Activated CD4-positive, alpha-beta T cell treated with anti-CD3 and anti-CD28 coated beads for 24 hours (primary cell): ENCODE results near the gene THOP1.
"Not testable (repeated sequence)": the region's sequence is repeated elsewhere in the genome, so short reads cannot be mapped to it uniquely, and the experiment has no call there.

ENCODE experiments used
- DNase-seq, 2 donors: peaks; one replicate each; pipeline ENCODE4 v3.0.0-alpha.2; 2020; ENCODE audit warnings: low read depth in 2 of 2

Gene THOP1

GRCh38 chr19:2817237-2817829 lies 32.0 kb downstream of the THOP1 start:
- DNase-seq, result not testable (repeated sequence)

- peak; percentile 99 for DNase-seq
Measured at GRCh38 chr19:2819540-2820111, 34.3 kb downstream of the THOP1 start, which contains the start of gene ZNF554. TSS of gene ZNF554 (plus strand) at chr19:2819868. CDS start at chr19:2820072, 204 bp downstream.

GRCh38 chr19:2820112-2820702 lies 34.9 kb downstream of the THOP1 start:
- no peak for DNase-seq

GRCh38 chr19:2822846-2823245 lies 37.5 kb downstream of the THOP1 start:
- no peak for DNase-seq

- no peak for DNase-seq
Measured at GRCh38 chr19:2823646-2824045, 38.3 kb downstream of the THOP1 start.

- no peak for DNase-seq
Measured at GRCh38 chr19:2824129-2824528, 38.8 kb downstream of the THOP1 start.

- DNase-seq, result no peak
Measured at GRCh38 chr19:2827022-2827421, 41.7 kb downstream of the THOP1 start.

GRCh38 chr19:2827840-2828489 lies 42.7 kb downstream of the THOP1 start:
- no peak for DNase-seq

GRCh38 chr19:2834294-2834871 lies 49.1 kb downstream of the THOP1 start:
- DNase-seq, result no peak

GRCh38 chr19:2837430-2837829 lies 52.1 kb downstream of the THOP1 start:
- DNase-seq, result no peak

- peak; percentile 96 to 98 for DNase-seq
Measured at GRCh38 chr19:2840794-2841791, 55.8 kb downstream of the THOP1 start, which contains the start of gene ZNF555. TSS of gene ZNF555 (plus strand) at chr19:2841475. CDS start at chr19:2841573, 98 bp downstream.

GRCh38 chr19:2841855-2842574 lies 56.7 kb downstream of the THOP1 start:
- DNase-seq, result no peak

GRCh38 chr19:2845107-2845506 lies 59.8 kb downstream of the THOP1 start:
- no peak for DNase-seq

GRCh38 chr19:2846180-2846894 lies 61.0 kb downstream of the THOP1 start:
- no peak for DNase-seq

- no peak for DNase-seq
Measured at GRCh38 chr19:2847507-2847906, 62.2 kb downstream of the THOP1 start.

- no peak for DNase-seq
Measured at GRCh38 chr19:2848616-2849015, 63.3 kb downstream of the THOP1 start.

- DNase-seq, result no peak
Measured at GRCh38 chr19:2850256-2850925, 65.1 kb downstream of the THOP1 start.

GRCh38 chr19:2852598-2852997 lies 67.3 kb downstream of the THOP1 start:
- no peak for DNase-seq

GRCh38 chr19:2853015-2853606 lies 67.8 kb downstream of the THOP1 start:
- no peak for DNase-seq
